Activated CD8-positive, alpha-beta memory T cell treated with anti-CD3 and anti-CD28 coated beads, Interleukin-2, amount 50 U/mL, for 1 hour (primary cell): ENCODE data around the gene LOXHD1.

Experiments
- DNase-seq: peaks from one replicate; pipeline ENCODE4 v3.0.0-alpha.2; 2020; ENCODE audit errors: extremely low read depth

The LOXHD1 gene

GRCh38 chr18:46547520-46547919 is 109.5 kb downstream of the LOXHD1 start:
- DNase-seq: no peak

DNA sequence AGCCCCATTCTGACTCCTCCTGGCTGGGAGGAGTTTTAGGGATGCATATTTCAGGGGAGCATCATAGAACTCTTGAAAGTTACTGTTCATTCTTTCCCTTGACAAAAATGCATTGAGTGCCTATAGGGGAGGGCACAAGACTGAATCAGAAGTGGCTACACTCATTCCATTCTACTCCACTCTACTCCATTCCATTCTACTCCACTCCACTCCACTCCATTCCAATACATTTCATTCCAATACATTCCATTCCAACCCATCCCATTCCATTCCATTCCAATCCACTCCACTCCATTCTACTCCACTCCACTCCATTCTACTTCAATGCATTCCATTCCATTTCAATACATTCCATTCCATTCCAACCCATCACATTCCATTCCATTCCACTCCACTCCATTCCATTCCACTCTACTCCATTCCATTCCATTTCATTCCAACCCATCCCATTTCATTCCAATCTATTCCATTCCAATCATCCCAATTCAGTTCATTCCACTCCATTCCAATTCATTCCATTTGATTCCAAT is 110.8 kb downstream of the LOXHD1 start:
- no peak for DNase-seq

DNA sequence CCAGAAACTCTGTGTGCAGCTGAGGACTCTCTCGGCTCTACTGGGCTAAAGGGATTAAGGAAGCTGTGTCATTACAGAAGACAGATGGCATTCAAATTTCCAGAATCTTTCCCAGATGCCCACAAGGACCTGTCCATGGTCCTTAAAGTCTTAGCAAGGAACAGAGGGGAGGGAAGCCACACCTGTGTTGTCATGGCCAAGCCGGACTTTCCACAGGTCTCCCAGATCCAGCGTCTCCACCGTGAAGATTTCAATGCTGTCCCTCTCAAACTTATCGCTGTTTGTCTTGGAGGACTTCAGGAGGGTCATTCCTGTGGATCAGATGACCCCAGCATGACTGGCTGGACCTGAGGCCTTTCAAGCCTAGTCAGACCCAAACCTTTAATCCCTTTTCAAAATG is 114.5 kb downstream of the LOXHD1 start:
- DNase-seq: no peak

DNA sequence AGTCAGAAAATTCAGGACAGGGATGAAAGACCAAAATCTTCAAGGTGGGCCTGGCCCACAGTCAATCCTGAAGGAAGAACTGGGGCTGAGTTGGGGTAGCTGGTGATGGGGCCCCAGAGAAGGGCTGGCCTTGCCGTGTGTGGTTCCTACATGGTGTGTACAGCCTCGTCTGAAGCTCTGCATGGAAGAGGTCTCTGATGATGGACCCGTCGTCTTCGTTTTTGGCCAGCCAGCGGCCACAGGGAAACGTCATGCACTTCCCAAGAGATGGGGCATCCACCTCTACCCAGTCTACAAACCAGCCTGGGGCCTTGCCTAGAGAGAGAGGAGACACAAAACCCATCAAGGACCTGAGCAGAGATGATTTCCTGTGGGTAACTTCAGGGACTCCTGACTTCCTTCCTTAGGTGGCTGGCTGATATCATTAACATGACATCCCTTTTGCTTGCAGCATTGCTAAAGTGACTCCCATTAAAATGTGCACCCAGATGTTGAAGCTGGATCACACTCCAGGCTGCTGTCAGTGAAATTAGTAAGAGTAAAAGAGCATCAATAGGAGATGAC is 115.3 kb downstream of the LOXHD1 start:
- DNase-seq: no peak

- DNase-seq: no peak
Measured at GRCh38 chr18:46538376-46538775, 118.6 kb downstream of the LOXHD1 start.

DNA sequence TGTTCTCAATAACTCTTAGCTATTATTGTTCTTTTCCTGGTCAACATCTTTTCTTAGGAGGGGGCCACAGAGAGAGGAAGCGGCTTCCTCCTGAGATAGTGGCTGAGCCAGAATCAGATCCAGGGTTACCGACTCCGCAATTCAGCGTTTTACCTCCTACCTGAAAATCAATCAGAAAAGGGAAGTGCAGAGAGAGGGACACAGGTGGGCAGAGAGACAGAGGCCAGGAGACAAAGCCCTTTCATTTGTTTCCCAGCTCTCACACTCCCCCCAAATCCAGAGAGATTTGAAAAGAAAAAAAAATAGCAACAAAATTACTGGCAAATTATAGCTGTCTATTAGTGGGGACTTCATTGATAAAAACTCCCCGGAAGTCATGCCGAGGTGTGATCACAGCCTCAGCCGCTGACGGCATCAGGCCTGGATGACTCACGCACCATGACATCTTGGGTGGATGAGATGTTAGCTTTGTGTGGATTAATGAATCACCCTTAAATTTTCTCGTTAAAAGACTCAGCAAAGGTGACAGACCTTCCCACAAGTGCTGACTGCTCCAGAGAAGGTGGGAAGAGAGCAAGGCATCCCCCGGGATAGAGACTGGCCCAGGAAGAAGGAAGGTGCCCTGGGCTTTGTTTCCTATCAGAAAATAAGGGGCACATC is 120.7 kb downstream of the LOXHD1 start:
- no peak for DNase-seq

GRCh38 chr18:46531482-46531881 is 125.5 kb downstream of the LOXHD1 start:
- no peak for DNase-seq

DNA sequence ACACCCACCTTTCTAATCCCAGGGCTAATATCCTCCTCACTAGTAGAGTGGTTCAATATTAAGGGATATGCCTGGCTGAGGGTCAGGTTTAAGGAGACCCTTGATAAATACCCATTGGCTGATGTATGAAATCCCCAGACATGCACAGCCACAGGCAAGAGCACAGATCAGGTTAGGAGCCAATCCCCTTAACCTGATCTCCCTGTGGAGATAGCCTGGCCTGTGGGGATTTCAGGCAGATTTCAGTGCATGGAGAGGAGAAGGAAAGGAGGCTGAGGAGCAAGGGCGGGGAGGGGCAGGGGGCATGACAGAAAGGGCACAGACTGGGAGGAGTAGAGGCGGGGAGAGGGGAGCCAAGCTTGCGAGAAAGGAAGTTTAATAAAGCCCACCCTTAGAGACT is 129.0 kb downstream of the LOXHD1 start:
- DNase-seq: no peak

GRCh38 chr18:46519870-46520269 is 137.2 kb downstream of the LOXHD1 start:
- no peak for DNase-seq

- DNase-seq: no peak
Measured at GRCh38 chr18:46518438-46518837, 138.6 kb downstream of the LOXHD1 start.

DNA sequence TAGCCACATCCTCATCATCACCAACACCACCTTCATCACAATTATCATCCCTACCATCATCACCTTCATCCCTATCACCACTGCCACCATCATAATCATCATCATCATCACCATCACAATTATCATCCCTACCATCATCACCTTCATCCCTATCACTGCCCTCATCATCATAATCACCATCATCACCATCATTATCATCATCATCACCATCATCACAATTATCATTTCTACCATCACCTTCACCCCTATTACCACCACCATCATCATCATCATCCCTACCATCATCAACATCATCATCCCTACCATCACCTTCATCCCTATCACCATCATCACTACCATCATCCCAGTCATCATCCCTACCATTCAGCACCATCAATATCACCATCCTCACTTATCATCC is 140.5 kb downstream of the LOXHD1 start:
- DNase-seq: no peak

- DNase-seq: no peak
Measured at GRCh38 chr18:46510386-46510785, 146.6 kb downstream of the LOXHD1 start.

GRCh38 chr18:46509530-46509929 is 147.5 kb downstream of the LOXHD1 start:
- no peak for DNase-seq

DNA sequence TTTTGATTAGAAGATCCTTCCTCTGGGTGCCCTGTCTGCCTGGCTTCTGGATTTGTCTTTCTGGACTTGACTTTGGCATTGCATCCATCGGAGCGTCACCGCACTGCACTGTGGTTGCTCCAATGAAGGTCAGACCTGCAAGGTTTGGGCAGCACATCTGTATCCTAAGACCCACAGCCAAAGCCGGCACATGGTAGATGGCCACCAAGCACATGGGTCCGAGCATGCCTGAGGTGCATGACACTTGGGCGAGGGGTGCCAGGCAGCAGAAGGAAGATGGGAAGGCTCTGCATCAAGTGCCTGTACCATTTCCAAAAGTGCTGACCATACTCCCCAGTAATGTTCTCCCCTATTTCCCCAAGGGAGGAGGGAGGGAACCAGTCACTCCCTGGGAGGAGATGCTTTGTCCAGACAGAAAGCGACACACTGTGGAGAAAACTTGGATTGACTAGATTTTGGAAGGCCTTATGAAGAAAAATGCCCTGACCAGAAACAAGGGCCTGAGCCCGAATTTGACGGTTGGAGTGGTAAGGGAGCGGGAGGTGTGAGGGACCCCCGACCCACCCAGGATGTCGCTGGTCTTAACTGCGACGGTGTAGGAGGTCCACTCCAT is 149.9 kb downstream of the LOXHD1 start:
- DNase-seq: no peak

DNA sequence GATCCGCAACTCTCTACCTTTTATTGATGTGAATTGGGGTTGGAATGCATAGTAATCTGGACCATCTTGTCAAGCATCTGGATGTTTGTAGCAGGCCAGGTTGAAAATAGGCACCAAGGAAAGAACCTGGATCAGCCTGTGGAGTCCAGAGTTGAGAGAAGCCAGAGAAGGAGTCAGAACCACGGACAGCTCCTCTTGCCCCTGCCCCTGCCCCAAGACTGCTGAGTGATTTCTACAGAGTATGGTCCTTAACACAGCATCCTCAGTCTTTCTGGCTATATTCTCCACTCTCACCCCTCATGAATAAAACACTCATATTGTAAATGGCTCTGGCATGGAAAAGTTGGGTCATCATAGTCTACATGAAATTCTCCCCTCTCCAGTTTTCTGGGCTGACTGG is 154.6 kb downstream of the LOXHD1 start:
- no peak for DNase-seq

GRCh38 chr18:46497129-46497528 is 159.9 kb downstream of the LOXHD1 start:
- no peak for DNase-seq

- no peak for DNase-seq
Measured at GRCh38 chr18:46488471-46489213, 168.4 kb downstream of the LOXHD1 start.

DNA sequence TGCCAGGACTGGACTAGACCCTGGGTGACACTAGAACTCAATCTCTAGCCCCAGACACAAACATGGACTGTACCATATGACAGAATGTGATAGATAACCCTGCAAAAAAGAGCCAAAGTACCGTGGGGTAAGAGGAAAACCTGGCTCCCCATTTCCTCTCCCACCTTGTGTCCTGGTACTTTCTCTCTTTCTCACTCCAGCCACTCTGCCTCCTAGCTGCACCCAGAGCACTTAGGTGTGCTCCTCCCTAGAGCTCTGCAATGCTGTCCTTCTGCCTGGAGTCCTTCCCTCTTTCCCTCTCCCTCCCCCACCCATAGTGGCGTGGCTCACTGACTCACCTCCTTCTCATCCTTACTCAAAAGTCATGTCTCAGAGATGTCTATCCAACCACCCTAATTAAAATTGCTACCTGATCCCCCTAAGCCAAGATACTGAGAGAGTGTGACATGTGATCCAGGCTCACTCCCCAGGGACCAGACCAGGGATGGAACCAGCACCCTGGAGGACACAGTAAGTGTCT is 171.3 kb downstream of the LOXHD1 start:
- DNase-seq: no peak

GRCh38 chr18:46484971-46485370 is 172.0 kb downstream of the LOXHD1 start:
- no peak for DNase-seq

DNA sequence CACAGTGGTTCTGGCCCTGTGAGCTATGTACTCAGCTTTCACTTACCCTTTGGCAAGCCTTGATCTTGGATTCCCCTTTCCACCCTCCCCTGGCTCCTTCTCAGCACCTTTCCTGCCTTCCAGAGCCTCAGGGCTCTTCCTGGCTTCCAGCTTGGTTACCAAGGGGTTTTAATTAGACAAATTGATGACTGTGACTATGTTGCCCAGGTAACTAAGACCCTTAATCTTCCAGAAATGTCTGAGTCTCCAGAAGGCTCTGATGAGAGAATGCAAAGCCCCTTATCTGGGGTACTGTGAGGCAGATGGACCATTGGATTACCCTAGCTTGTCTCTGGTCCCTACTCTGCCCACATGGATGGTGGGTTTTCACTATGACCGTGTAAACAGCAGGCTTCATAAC is 174.2 kb downstream of the LOXHD1 start:
- DNase-seq: no peak

- no peak for DNase-seq
Measured at GRCh38 chr18:46481847-46482245, 175.2 kb downstream of the LOXHD1 start.
